Endothelial cell of umbilical vein (primary cell): Measurements from ENCODE around the gene KIF26B. TPM values are rescaled to one million over a fixed set of nuclear protein-coding genes. Genes with fewer than 3 reads are reported as not detected.

ENCODE experiments used
- BruUV-seq: library from RNA; stranded (reverse); fragments of 400-500 nt; replicated peaks from 2 replicates; lab custom pipeline; 2021; lab: Mats Ljungman, UMichigan
- CTCF ChIA-PET: fragments of 300-600, 350-600 bp; sonication (Branson Sonifier 250); formaldehyde crosslinking; loops from one replicate; lab custom pipeline; 2021; ENCODE audit warnings: antibody characterized with exemption, inconsistent platforms; lab: Charles Lee
- POLR2A ChIA-PET: fragments of 300-600, 350-600 bp; sonication (Branson Sonifier 250); formaldehyde crosslinking; loops from one replicate; lab custom pipeline; 2021; ENCODE audit warnings: antibody characterized with exemption, inconsistent platforms; lab: Charles Lee
- DNase-seq: peaks from one replicate; pipeline ENCODE4 v3.0.0-alpha.2; 2011; ENCODE audit warnings: low read depth, low spot score
- FAIRE-seq: peaks from 2 replicates; lab custom pipeline; 2011; peaks lifted over from hg19 to GRCh38; lab: Jason Lieb, UNC
- H2AFZ ChIP-seq: 2 replicates; pipeline ENCODE4 v1.6.0; 2012; ENCODE audit warnings: low read depth, low read length, control low read depth, inconsistent platforms
- H3K27ac ChIP-seq: 2 replicates; pipeline ENCODE4 v1.5.1; 2011; ENCODE audit warnings: low read depth, mild to moderate bottlenecking, control low read depth, low read length, moderate library complexity; ENCODE audit not compliant: insufficient read depth
- H3K27me3 ChIP-seq, 2 experiments: 2 replicates each; pipeline versions ENCODE4 v1.6.0 to v1.6.1; 2011; ENCODE audit warnings: low read length in 2 of 2, mixed read lengths in 1 of 2; ENCODE audit not compliant: control insufficient read depth in 2 of 2, insufficient read depth in 2 of 2
- H3K36me3 ChIP-seq, 2 experiments: 2 replicates in 1 of 2; 3 replicates in 1 of 2; pipeline ENCODE4 v1.5.1; 2011; ENCODE audit warnings: low read length in 2 of 2, mild to moderate bottlenecking in 1 of 2, moderate library complexity in 1 of 2; ENCODE audit not compliant: control insufficient read depth in 2 of 2, insufficient read depth in 2 of 2; ENCODE audit errors: extremely low read depth in 1 of 2
- H3K4me1 ChIP-seq: 3 replicates; pipeline ENCODE4 v1.5.1; 2011; ENCODE audit warnings: mild to moderate bottlenecking, low read length; ENCODE audit not compliant: control insufficient read depth, insufficient read depth; ENCODE audit errors: extremely low read depth
- H3K4me2 ChIP-seq: 2 replicates; pipeline ENCODE4 v1.6.1; 2011; ENCODE audit warnings: low read length, control low read depth, mixed read lengths; ENCODE audit not compliant: insufficient read depth
- H3K4me3 ChIP-seq, 3 experiments: fragments of 200-600 bp in 1 of 3; sonication (generic), shearing (Covaris generic) in 1 of 3; replicated peaks in 1 of 3; 2 replicates each; pipeline ENCODE4 v1.5.1; 2011 to 2016; ENCODE audit warnings: control low read depth in 3 of 3, low read length in 3 of 3, mild to moderate bottlenecking in 2 of 3, inconsistent platforms in 1 of 3, low read depth in 1 of 3, moderate library complexity in 1 of 3; ENCODE audit not compliant: insufficient read depth in 1 of 3
- H3K79me2 ChIP-seq: 2 replicates; pipeline ENCODE4 v1.6.0; 2012; ENCODE audit warnings: low read length, inconsistent platforms; ENCODE audit not compliant: control insufficient read depth, insufficient read depth
- H3K9ac ChIP-seq: replicated peaks from 2 replicates; pipeline ENCODE3; 2011; ENCODE audit warnings: low read length, control low read depth; ENCODE audit not compliant: insufficient read depth; ENCODE audit errors: extremely low read depth
- H3K9me1 ChIP-seq: replicated peaks from 3 replicates; pipeline ENCODE4 v1.6.0; 2011; ENCODE audit warnings: mild to moderate bottlenecking, low read length; ENCODE audit not compliant: control insufficient read depth, insufficient read depth; ENCODE audit errors: extremely low read depth
- H3K9me3 ChIP-seq: replicated peaks from 2 replicates; pipeline ENCODE4 v1.5.1; 2012; ENCODE audit warnings: low read length, inconsistent platforms; ENCODE audit not compliant: control insufficient read depth, insufficient read depth
- H4K20me1 ChIP-seq: replicated peaks from 2 replicates; pipeline ENCODE3; 2011; ENCODE audit warnings: mild to moderate bottlenecking, low read length; ENCODE audit not compliant: control insufficient read depth, insufficient read depth; ENCODE audit errors: extremely low read depth
- MYC ChIP-seq: IDR thresholded peaks from one replicate; pipeline ENCODE4 v1.6.1; 2011; ENCODE audit warnings: mild to moderate bottlenecking, low read depth, low read length
- dilution Hi-C: fragments of 300-500 bp; cut with MboI; formaldehyde crosslinking; loops from one replicate; pipeline ENCODE4 v1.15.0; 2019; ENCODE audit warnings: low sequenced_read_pairs; ENCODE audit not compliant: extremely low pct_ligation_motif_present
- intact Hi-C: fragments of 100-400 bp; cut with micrococcal nuclease; formaldehyde crosslinking; loops from one replicate; pipeline ENCODE4 v1.10.0; 2022
- polyA plus RNA-seq, 4 experiments: library from polyadenylated mRNA; depleted of rRNA in 3 of 4; stranded (reverse) in 3 of 4; unstranded in 1 of 4; fragments of >200 nt; gene quantifications; 2 replicates each; pipeline versions ENCODE4 v1.2.1 to v1.2.3, GENCODE V29; 2011 to 2012; ENCODE audit warnings: missing spikeins in 1 of 4
- total RNA-seq: library from RNA; stranded (reverse); gene quantifications from 2 replicates; pipeline ENCODE4 v1.2.3, GENCODE V29; 2021
- TF ChIP-seq, protein P1 (sequence below): IDR thresholded peaks from 2 replicates; pipeline ENCODE4 v1.6.1; 2011; ENCODE audit not compliant: insufficient read depth, insufficient read length

The KIF26B gene
- total and polyA plus RNA-seq, 2 donors (not counting 3 experiments of a cell fraction or from before 2014, with no cell fraction given): 0.04 to 0.49 TPM

DNA sequence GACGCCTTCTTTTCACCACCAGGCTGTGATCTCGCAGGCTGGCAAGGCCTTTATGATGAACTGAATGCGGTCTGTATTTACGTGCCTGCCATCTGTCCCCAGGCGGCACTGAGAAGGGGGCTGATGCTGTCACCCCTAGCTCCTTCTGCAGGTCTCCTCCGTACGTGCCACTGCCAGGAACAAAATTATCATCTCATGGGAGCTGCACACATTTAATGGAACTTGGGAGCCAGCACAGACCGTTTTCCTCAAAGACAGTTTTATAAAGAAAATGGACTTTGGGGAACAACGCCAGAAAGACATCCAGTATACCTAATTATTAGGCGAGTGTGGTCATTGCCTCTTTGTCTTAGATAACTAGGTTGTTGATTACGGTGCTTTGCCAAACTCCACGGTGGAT lies 434.5 kb downstream of the KIF26B start:
- CTCF ChIA-PET: no interaction called here
- no peak overlapping the region for H3K4me3 ChIP-seq
- no peak overlapping the region for H3K9ac ChIP-seq
- dilution Hi-C loops: no loop called here
- no peaks in the 10 kb centered on the region for H3K4me1 ChIP-seq
- no peaks in the 10 kb centered on the region for H3K36me3 ChIP-seq
- no peaks in the 10 kb centered on the region for H4K20me1 ChIP-seq
- no peaks in the 10 kb centered on the region for H3K9me3 ChIP-seq
- H3K27ac ChIP-seq: no peak overlapping the region
- H2AFZ ChIP-seq: no peak overlapping the region
- H3K4me2 ChIP-seq: no peak overlapping the region
- DNase-seq (no peak), FAIRE-seq (no peak)
- POLR2A ChIA-PET: no interaction called here
- H3K79me2 ChIP-seq: no peaks in the 10 kb centered on the region
- no peaks in the 10 kb centered on the region for H3K9me1 ChIP-seq
- BruUV-seq: no TSS peak
- intact Hi-C loops: no loop called here
- no peaks in the 10 kb centered on the region for H3K27me3 ChIP-seq
- TF ChIP-seq MYC: no peak

DNA sequence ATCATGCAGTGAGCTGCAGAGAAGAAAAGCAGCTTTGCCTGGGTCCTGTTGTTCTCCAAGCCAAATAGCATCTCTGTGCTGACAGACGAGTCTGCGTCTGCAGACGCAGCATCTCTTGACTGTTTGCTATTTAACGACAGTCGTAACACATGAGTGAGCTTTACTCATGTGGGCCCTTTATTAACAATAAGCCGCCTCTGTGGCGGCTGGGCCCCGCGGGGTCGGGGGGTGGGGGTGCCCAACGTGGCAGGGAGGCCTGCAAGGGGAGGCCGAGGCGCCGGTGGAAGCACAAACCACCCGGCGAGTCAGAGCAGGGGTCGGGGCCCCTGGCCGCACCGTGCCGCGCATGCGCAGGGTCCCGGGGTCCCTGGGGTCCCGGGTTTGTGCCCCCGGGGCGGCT lies 435.1 kb downstream of the KIF26B start:
- no peak overlapping the region for H3K4me3 ChIP-seq
- H3K4me1 ChIP-seq: no peaks in the 10 kb centered on the region
- H2AFZ ChIP-seq: no peak overlapping the region
- no TSS peak for BruUV-seq
- dilution Hi-C loops (no loop called here), intact Hi-C loops (no loop called here)
- no peaks in the 10 kb centered on the region for H3K9me1 ChIP-seq
- H3K27me3 ChIP-seq: no peaks in the 10 kb centered on the region
- CTCF ChIA-PET: no interaction called here
- DNase-seq: no peak
- POLR2A ChIA-PET: no interaction called here
- no peak for FAIRE-seq
- no peak overlapping the region for H3K9ac ChIP-seq
- H3K27ac ChIP-seq: no peak overlapping the region
- no peak overlapping the region for H3K4me2 ChIP-seq
- H4K20me1 ChIP-seq: no peaks in the 10 kb centered on the region
- no peaks in the 10 kb centered on the region for H3K9me3 ChIP-seq
- no peaks in the 10 kb centered on the region for H3K79me2 ChIP-seq
- H3K36me3 ChIP-seq: no peaks in the 10 kb centered on the region
- TF ChIP-seq, protein P1, sequence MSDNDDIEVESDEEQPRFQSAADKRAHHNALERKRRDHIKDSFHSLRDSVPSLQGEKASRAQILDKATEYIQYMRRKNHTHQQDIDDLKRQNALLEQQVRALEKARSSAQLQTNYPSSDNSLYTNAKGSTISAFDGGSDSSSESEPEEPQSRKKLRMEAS: no peak
